ENCODE measurements around the gene EGFL8. TPM values are rescaled to one million over a fixed set of nuclear protein-coding genes. Genes with fewer than 3 reads are reported as not detected.

The EGFL8 gene
- total RNA-seq, 1 donor from 2014 or later = 1.9 TPM

DNA sequence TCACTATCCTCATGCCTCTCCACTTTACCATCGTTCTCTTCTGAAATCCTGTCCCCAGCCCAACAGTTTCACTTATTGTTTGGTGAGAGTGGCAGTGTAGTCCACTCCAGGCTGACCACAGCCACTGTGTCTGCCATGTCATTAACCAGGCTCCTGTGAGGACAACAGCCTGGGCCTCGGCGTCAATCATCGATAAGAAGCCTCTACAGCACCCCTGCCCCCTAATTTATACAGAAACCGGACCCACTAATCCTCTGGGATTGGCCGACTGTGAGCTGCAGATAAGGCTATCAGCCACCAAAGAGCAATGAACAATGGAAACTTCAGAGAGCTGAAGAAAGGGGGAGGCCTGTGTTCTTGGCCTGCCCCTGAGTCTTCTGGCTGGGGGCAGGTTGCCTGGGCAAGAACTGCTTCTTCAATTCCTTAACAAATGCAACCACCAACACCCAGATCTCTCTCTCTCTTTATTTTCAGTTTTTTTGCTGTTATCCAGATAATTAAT, 3.4 kb downstream of the EGFL8 start:
- DNase-seq (ENCODE audit: low spot score) = no peak

DNA sequence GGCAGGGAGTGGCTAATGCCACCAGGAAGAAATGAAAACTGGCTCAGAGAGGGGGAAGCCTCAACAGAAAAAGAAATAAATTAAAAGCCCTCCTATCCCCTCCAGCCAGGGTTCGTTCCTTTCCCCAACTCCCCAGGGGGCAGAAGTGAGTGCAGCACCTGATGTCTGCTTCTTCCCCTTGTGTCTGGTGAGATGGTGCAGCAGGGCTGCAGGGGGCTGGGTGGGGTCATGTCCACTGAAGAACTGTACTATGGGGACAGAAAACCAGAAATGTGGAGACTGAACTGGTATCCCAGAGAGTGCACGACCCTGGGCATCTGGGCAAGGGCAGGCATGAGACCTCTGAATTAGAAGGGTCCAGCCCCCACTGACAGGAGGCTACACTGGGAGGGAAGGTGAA, 4.0 kb downstream of the EGFL8 start:
- no peak for DNase-seq (ENCODE audit: low spot score)

DNA sequence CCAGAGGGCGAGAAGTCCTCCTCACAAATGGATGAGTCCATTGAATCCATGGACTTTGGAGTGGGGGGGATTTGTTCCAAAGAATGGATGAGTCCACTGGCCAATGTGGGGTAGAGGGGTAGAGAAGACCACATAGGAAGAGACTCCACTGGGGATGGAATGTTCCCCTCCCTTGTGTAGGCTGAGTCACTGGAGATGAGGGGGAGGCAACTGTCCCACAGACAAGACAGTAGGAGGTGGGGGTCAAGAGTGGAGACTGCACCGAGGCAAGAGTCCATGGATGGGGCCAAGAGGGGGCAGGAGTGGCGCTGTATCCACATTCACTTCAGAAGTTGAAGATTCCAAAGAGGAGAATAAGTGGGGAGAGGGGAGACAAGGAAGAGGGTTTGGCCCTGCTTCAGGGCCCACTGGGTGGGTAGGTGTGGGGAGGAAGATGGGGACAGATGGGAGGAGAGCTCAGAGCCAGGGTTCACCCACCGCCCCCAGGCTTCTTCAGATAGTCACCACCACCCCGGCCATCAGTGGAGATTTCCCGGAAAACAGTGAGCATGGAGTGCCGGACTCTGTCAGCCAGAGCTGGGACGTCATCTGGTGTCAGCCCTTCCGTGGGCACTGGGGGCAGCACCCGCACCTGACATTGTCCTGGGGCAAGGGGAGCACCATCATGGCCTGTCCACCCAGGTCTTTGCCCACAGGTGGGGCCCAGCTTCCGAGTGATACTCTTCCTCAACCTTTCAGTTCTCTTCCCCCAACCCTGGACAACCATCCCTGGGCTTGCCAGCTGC, 4.6 kb downstream of the EGFL8 start:
- DNase-seq (ENCODE audit: low spot score) = no peak

DNA sequence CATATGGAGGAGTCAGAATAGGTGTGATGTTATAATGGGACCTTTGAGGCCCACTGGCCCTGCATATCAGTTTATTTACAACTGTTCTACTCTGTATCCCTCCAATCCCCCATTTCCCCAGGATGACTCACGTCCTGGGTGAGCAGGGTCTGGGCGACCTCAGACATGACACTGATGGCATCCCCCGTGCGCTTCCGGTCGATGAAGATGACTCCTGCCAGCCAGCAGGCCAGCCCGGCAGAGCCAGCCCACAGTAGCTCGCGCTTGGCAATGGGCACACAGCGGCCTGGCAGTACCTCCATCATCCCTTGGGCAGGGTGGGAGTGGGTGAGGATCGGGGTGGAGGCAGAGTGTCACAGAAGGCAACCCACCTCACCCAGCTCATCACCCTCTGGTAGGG, 5.9 kb downstream of the EGFL8 start:
- no peak for DNase-seq (ENCODE audit: low spot score)

DNA sequence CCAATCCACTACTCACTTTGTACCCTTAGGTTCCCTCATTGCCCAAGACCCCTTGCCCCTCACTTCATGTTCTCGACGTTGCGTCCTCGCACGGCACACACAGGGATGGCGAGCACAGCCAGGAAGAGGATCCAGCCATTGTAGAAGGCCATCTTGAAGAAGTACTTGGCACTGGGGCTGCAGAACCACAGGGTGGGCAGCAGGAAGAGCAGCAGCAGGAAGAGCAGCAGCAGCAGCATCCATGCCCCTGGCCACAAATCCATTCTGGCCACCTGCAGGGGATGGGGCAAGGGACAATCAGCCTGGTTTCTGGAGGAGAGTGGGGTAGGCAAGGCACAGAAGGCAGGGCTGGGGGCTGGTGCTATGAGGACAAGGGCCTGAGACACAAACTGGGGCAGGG, 6.8 kb downstream of the EGFL8 start:
- no peak for DNase-seq (ENCODE audit: low spot score)

DNA sequence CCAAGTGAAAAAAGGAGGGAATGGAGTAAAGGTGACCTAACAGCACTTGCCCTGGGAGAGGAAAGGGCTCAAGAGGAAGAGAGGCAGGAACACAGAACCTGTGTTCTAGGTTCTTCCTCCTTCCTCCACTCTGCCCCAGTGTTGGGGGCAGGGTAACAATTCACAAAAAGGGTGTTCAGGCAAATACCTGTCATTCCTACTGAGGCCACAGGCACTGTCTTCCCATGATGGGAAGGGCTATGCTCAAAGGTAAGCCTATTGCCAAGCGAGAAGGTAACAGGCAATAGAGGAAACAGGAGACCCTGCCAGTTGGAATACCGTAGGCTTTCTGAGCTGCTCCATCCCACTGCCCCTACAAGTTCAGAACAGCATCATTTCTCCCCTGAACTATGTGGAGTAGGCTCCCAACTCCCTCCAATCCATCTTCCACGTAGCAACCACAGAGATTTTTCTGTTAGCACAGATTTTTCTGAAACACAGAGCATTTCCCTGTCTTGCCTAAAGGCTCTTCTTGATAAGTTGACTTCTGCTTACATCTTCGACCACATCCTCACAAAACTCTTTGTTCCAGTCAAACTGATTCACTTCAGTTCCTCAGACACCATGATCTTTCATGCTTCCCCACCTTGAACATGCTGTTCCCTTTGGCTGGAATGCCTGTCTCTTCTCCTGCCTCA, 8.8 kb downstream of the EGFL8 start:
- no peak for DNase-seq (ENCODE audit: low spot score)

DNA sequence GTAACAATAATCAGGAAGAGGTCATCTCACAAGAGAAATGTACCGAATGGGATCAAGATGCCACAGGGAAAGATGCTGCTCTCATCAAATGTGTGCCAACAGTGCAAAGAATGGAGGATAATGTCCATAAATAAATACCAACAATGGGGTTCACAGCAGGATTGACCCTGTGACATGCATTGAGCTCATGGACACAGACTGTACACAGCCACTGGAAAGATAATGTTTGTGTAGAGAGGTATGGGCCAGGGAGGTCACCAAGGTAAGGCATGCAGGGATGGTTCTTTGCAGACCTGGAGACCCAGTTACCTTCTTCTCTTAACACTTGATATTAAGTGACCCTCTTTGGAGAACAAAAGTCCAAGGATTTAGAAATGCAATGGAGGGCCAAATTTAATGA, 10.0 kb downstream of the EGFL8 start:
- DNase-seq (ENCODE audit: low spot score) = no peak

DNA sequence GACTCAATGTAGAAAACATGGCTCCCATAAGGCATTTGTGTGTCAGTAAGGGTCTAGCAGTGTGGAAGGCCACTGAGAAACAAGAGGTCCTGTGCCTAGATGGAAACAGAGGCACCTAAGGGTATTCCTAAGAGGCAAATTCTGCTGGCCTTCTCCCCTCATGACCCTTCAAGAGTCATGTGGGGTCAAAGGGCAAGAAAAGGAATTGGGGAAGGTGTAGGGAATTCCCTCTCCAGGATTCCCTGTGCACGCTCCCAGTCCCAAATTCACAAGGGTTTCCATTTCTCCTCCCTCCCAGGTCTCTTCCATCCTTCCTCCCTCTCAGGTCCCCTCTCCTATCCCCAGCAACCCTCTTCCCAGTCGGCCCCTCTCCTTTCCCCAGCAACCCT, 10.9 kb downstream of the EGFL8 start:
- DNase-seq (ENCODE audit: low spot score) = no peak

DNA sequence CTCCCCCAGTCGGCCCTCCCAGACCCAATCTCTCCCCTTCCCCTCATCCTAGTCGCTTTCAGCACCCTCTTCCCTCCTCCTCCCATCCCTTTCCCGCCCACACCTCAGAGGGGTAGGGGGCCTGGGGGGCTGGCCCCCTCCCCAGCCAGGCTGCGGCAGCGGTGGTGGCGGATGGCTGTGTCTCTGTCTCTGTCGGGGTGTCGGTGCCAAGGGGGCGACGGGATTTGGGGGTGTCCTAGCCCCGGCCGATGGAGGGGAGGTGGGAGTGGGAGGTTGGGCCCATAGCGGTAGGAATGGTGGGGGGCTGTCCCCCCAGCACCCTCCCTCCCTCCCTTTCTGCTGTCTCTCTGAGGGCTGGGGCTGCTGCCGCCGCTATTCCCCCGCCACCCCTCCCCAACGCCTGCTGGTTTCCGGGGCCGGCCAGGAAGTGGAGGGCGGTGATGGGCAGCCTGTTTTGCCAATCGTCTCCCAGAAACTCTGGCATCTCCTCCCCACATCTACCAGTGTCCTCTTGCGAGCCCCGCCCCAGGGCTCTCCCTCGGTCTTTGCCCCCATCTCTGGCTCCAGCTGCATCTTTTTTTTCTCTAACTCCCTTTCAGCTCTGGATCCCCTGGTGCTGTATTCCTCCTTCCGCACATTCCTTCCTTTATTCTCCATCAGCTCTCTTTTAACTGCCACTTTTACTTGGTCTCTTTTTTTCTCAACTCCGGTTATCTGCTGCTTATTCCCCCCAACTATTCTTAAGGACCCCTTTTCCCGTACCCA, 11.5 kb downstream of the EGFL8 start, which contains the start of gene AGPAT1:
AGPAT1 (minus strand) TSS at position 374 of the 765 bp plus-strand sequence. CDS start 4,588 bp downstream, outside the sequence.
- DNase-seq (ENCODE audit: low spot score) = peak; percentile 98

DNA sequence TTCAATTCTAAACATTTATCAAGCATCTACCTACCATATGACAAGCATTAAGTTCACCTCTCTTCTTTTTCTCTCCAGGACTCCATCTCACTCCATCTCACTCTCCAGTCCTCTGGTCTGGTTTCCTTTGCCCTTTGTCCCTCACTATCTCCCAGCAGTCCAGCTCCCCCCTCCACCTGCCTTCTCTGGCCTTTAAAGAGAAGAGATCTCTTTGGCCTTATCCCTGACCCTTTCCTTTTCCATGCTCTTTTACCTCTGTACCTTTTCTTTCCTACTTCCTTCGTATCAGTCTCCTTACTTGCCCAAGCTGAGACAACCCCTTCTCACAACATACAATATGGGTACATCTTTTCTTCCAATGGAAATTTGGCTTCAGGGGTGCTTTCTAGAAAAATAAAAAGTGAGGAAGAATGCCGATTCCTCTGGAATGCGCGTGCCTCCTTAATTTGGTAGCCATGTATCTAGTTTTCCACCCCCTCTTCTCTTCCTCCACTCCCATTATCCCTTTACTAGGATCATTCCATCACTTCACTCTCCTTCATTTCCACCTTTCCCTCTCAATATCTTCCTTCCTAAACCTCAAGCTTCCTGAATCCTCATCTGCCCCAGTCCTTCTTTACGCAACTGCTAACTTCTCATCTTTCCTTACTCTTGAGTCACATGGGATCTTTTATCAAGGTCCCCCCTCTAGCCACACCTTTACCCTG, 12.2 kb downstream of the EGFL8 start:
- DNase-seq (ENCODE audit: low spot score) = no peak

DNA sequence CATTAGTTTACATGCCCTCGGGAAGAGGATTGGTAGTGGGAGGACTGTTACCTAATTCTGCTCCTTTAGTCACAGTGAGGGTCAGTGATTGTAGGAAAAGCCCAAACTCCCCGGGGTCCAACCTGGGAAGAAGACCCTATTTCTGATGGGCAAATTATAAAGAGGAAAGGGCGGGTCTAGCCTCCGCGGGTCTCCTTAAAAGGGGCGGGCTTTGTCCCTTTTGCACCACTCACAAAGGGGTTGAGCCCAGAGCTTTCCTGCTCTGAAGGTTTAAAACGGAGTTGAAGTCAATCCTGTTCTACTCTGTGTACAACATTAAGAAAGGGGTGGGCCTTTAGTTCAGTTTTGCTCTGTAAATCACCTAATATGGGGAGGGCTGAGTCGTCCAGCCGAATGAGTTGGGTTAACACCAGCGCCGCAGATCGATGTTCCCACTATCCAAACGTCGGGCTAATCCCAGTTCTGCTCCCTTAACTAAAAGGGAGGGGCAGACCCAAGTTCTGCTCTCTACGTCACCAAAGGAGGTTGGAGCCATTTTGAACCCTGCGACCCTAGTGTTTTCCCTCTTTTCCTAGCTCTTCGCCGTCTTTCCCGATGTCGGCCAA, 12.9 kb downstream of the EGFL8 start:
- no peak for DNase-seq (ENCODE audit: low spot score)

DNA sequence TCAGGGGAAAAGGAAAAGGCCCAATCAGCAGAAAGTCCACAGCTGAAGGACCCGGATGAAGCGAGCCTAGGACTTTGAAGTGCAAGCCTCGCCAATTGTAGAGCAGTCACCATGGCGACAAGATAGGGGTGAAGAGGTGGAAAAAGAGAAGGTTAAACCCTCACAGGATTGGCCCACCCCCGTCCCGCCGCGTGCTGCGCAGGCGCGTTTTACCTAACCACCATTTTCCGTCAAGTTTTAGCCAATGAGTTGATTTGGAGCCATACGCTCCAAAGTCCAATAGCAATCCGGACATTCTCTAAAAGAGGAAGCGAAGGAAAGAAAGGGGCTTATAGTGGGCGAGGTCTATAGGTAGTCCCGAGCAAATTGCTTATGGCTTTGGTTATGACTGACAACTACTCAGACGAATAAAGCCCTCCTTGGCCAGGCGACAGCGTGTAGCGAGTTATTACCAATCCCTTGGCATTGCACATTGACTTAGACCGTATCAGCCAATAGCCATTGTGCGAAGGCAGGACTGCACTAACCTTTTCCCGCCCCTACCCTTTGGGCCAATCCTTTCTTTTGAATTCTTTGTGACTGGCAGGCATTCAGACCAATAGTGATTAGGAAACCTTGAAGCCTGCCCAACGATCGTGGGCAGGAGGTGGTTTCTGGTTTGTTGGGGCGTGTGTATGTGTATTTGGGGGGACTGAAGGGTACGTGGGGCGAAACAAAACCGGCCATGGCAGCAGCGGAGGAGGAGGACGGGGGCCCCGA, 13.6 kb downstream of the EGFL8 start, which contains the start of gene RNF5:
RNF5 (plus strand) TSS at position 618 of the 759 bp plus-strand sequence; CDS start at position 725, 107 bp downstream.
- peak; percentile 100 for DNase-seq (ENCODE audit: low spot score)

DNA sequence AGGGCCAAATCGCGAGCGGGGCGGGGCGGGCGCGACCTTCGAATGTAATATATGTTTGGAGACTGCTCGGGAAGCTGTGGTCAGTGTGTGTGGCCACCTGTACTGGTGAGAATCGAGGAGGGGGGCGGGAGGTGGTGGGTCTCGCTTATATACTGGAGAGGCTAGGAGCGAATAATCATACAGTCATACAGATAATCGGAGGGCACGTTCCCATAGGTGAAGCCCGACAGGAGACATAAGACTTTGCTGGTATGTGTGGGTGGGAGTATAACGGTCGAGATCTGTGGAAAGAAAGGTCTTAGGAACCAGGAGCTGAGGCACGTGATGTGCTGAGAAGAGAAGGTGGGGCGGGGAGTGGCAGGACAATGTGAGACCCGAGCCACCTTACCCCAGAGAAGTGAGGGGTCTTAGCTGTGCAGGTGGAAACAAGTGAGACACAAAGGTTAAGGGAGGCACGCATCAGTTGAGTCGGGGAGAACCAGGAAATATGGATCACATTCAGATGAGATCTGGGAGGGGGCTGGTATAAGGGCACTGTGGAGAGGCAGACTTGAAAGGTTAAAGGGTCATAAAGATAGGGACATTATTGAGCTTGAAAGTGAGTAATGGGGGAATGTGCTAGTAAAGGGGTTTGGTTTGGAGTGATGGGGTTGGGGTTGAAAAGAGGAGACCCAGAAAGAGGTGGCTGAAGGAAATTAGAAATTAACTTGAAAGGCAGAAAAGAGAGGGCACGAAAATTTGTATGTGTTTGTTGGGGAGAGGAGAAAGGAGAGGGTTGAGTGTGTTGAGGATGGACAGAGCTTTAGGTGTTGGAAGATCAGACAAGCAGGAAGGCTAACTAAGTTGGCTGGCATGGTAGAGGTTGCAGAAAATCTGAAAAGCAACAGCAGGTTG, 14.4 kb downstream of the EGFL8 start:
- peak; percentile 33 for DNase-seq (ENCODE audit: low spot score)

DNA sequence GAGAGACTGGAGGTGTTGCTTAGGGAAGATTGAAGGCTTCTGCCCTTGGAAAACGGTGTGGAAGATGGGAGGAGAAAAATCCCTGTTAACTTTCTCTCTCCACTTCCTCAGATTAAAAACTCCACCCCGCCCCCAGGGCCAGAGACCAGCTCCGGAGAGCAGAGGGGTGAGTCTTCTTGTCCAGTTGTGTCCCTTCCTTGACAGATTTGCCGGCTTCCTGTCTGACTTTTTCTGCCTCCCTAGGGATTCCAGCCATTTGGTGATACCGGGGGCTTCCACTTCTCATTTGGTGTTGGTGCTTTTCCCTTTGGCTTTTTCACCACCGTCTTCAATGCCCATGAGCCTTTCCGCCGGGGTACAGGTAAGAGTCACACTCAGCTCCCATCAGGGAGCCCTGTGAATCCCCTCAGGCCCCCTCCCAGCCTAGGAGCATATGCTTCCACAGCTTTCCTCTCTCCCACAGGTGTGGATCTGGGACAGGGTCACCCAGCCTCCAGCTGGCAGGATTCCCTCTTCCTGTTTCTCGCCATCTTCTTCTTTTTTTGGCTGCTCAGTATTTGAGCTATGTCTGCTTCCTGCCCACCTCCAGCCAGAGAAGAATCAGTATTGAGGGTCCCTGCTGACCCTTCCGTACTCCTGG, 15.5 kb downstream of the EGFL8 start:
- DNase-seq (ENCODE audit: low spot score) = no peak

DNA sequence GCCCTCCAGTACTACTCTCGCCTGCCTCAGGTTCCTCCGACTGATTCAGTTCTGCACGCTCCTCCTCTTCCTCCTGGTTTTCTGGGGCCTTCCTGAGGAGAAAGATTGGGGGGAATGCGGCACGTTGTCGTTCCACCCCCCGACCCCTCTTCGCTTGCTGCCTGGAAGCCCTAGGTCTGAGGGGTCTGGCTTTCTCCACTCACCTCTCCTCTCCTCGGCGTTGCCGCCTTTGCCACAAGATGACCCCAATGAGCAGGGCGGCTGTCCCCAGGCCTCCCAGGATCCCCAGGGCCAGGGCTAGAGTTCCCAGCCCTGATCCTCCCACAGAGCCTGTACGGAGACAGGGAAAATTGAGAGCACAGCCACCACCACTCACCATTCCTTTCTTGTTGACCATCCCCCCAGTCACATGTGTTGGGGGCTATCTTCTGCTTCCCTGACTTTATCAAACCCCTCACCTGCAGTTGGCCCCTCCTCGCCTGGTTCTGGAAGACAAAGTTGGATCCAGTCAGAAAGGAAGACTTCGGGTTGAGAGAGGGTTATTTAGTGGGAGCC, 16.8 kb downstream of the EGFL8 start:
- no peak for DNase-seq (ENCODE audit: low spot score)

DNA sequence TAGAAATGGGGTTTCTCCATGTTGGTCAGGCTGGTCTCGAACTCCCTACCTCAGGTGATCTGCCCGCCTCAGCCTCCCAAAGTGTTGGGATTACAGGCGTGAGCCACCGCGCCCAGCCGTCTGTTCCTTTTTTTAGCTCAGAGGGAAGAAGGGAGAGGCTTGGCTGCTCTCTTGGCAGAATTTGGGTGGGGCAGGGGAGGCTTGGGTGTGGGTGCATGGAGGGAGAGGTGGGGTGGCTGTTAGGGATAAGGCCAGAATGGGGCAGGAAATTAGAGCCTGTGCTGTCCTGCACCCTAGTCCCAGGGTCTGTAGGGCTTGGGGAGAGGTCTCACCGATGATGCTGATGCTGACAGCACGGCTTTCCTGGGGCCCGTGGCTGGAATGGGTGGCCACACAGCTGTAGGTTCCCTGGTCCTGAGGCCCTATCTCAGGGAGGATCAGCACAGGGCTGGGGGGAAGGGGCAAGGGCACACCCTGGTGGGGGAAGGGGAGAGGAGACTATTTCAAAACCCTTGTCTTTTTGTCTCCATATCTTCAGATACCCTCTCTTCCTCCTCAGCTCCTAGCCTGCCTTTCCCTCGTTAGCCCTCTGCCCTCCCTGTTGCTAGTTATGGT, 17.6 kb downstream of the EGFL8 start:
- DNase-seq (ENCODE audit: low spot score) = no peak

DNA sequence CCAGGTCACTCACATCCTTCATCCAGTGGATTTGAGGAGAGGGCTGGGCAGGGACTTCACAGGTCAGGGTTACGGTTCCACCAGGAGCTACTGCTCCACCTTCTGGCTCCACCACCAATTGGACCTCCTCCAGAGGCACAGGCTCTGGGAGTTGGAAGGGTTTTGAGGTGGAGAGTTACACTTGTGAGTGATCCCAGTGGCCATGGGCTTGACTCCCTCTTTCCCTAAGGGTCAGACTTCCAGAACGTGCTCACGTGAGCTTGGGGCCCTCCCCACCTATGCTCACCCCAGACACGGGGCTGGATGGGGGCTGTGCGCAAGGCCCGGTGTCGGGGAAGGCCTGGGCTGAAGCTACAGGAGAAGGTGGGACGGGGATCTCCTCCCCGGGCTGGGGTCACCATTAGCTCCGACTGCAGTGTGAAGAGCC, 18.2 kb downstream of the EGFL8 start:
- no peak for DNase-seq (ENCODE audit: low spot score)

DNA sequence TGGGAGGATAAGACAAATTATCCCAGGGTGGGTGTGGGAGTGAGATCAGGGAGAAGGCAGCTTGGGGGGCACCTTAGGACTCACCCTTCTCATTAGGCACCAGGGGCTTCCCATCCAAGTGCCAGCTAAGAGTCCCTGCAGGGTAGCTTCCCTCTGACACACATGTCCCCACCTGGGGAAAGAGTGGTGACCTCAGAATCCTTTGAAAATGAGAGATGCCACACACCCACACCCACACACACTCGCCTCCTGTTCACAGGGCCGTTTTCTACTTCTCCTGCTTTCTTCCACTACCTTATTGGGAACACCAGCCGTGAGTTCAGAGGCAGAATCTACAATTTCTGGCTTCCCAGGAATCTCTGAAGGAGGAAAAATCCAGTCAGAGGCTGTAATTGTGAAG, 18.6 kb downstream of the EGFL8 start:
- DNase-seq (ENCODE audit: low spot score) = no peak
